ENCODE results near the gene OR5K4. TPM values are rescaled to one million over a fixed set of nuclear protein-coding genes. Genes with fewer than 3 reads are reported as not detected.

Gene OR5K4, protein sequence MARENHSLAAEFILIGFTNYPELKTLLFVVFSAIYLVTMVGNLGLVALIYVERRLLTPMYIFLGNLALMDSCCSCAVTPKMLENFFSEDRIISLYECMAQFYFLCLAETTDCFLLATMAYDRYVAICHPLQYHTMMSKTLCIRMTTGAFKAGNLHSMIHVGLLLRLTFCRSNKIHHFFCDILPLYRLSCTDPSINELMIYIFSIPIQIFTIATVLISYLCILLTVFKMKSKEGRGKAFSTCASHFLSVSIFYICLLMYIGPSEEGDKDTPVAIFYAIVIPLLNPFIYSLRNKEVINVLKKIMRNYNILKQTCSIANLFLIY
- total RNA-seq = not detected in 3 replicates

- H3K4me1 Mint-ChIP-seq = no peaks in the 10 kb centered on the region
- no peak within 1 kb of the TSS for H3K4me3 Mint-ChIP-seq
- H3K27ac Mint-ChIP-seq = no peak within 1 kb of the TSS
- no peaks in the 10 kb centered on the region for H3K36me3 Mint-ChIP-seq
- H3K27me3 Mint-ChIP-seq (ENCODE audit: low read depth) = no peaks in the 10 kb centered on the region
- TF ChIP-seq, protein P1, sequence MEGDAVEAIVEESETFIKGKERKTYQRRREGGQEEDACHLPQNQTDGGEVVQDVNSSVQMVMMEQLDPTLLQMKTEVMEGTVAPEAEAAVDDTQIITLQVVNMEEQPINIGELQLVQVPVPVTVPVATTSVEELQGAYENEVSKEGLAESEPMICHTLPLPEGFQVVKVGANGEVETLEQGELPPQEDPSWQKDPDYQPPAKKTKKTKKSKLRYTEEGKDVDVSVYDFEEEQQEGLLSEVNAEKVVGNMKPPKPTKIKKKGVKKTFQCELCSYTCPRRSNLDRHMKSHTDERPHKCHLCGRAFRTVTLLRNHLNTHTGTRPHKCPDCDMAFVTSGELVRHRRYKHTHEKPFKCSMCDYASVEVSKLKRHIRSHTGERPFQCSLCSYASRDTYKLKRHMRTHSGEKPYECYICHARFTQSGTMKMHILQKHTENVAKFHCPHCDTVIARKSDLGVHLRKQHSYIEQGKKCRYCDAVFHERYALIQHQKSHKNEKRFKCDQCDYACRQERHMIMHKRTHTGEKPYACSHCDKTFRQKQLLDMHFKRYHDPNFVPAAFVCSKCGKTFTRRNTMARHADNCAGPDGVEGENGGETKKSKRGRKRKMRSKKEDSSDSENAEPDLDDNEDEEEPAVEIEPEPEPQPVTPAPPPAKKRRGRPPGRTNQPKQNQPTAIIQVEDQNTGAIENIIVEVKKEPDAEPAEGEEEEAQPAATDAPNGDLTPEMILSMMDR (IDR thresholded peaks at IDR 0.05; ENCODE audit: unreplicated experiment) = no peak
- peaks cover 7% of the 10 kb centered on the region for H3K9me3 Mint-ChIP-seq
- DNase-seq (ENCODE audit: low spot score in 2 of 2, unreplicated experiment in 2 of 2) = no peak
Measured at GRCh38 chr3:98353554-98353953, at the start of gene OR5K4. TSS of gene OR5K4 (plus strand) at chr3:98353854. CDS start at chr3:98353854, 0 bp downstream.

- peaks cover 9% of the 10 kb centered on the region for H3K4me1 Mint-ChIP-seq
- H3K9me3 Mint-ChIP-seq = no peaks in the 10 kb centered on the region
- TF ChIP-seq, protein P1 (IDR thresholded peaks at IDR 0.05; ENCODE audit: unreplicated experiment) = no peak
- no peak overlapping the region for H3K27ac Mint-ChIP-seq
- H3K27me3 Mint-ChIP-seq (ENCODE audit: low read depth) = no peaks in the 10 kb centered on the region
- no peak for DNase-seq (ENCODE audit: low spot score in 2 of 2, unreplicated experiment in 2 of 2)
- no peaks in the 10 kb centered on the region for H3K36me3 Mint-ChIP-seq
- H3K4me3 Mint-ChIP-seq = no peak overlapping the region
Measured at GRCh38 chr3:98322101-98322500, 31.6 kb upstream of the OR5K4 start.

DNA sequence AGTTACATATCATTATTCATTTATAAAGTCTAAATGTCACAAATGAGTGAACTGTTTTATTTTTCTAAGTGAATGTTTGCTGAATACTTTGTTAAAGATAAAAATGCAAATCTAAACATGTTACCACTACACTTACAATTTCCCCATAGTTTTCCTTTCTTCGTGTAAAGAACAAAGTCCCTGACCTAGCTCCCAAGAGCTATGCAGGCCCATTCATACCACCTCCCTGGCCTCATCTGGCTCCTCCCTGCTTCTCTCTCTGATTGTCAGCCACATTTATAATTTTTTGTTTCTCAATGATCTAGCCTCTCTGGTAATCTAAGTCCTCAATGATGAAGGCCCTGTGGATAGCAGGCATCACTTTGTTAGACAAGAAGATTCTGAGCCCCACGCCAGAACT is 31.0 kb upstream of the OR5K4 start:
- DNase-seq (ENCODE audit: low spot score in 2 of 2, unreplicated experiment in 2 of 2) = no peak
- H3K36me3 Mint-ChIP-seq = no peaks in the 10 kb centered on the region
- no peak overlapping the region for H3K4me3 Mint-ChIP-seq
- TF ChIP-seq, protein P1 (IDR thresholded peaks at IDR 0.05; ENCODE audit: unreplicated experiment) = no peak
- peaks cover 9% of the 10 kb centered on the region for H3K4me1 Mint-ChIP-seq
- no peaks in the 10 kb centered on the region for H3K27me3 Mint-ChIP-seq (ENCODE audit: low read depth)
- no peak overlapping the region for H3K27ac Mint-ChIP-seq
- no peaks in the 10 kb centered on the region for H3K9me3 Mint-ChIP-seq

DNA sequence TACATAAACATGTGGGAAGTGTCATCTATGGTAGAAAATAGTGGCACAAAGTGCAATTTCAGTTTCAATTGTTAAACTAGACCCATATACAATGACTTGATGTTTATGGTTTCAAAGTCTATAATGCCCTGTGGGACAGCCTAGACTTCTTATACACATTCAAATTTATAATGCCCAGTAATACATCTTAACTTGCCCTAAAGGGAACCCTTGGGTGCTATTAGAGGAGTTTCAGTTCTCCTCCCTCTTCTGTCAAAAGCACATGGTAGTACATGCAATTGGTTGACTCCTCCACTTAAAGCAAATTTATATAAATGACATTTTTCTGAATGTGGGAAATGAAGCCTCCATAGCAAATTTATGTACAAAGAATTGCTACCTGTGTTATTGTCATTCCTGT is 30.2 kb upstream of the OR5K4 start:
- TF ChIP-seq, protein P1 (IDR thresholded peaks at IDR 0.05; ENCODE audit: unreplicated experiment) = no peak
- Mint-ChIP-seq H3K36me3 (no peaks in the 10 kb centered on the region), H3K9me3 (no peaks in the 10 kb centered on the region), H3K4me1 (peaks cover 9% of the 10 kb centered on the region), H3K27ac (no peak overlapping the region), H3K4me3 (no peak overlapping the region), H3K27me3 (ENCODE audit: low read depth) (no peaks in the 10 kb centered on the region)
- no peak for DNase-seq (ENCODE audit: low spot score in 2 of 2, unreplicated experiment in 2 of 2)

DNA sequence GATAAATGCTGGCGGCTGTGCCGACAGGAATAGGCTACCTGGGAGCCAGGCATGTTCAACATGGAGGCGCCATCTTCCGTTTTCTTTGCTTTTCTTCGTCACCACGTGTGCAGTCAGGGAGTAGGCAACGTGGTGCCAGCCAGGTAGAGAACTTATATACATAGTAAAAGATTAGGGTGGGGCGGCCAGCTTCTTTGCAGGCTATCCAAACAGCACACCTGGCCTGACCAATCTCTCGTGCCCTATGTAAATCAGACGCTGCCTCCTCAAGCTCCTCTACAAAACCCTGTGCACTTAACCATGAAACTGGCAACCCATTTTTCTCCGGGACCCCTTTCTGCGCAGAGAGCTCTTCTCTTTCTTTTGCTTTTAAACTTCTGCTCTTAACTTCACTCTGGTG is 28.6 kb upstream of the OR5K4 start:
- Mint-ChIP-seq H3K9me3 (no peaks in the 10 kb centered on the region), H3K27me3 (ENCODE audit: low read depth) (peaks cover 5% of the 10 kb centered on the region), H3K36me3 (no peaks in the 10 kb centered on the region), H3K27ac (no peak overlapping the region), H3K4me1 (peaks cover 9% of the 10 kb centered on the region), H3K4me3 (no peak overlapping the region)
- TF ChIP-seq, protein P1 (IDR thresholded peaks at IDR 0.05; ENCODE audit: unreplicated experiment) = no peak
- no peak for DNase-seq (ENCODE audit: low spot score in 2 of 2, unreplicated experiment in 2 of 2)
